Prostate gland (tissue), 2 donors: ENCODE results near the gene DCAF11. TPM values are rescaled to one million over a fixed set of nuclear protein-coding genes. Genes with fewer than 3 reads are reported as not detected.

Experiments
- DNase-seq: peaks from one replicate; pipeline ENCODE4 v3.0.0-alpha.2; 2019; ENCODE audit warnings: low spot score
- H3K27ac ChIP-seq, 2 donors: fragments of 200-600 bp; sonication (generic); 2 replicates each; pipeline ENCODE4 v1.5.1; 2017 to 2019
- H3K27me3 ChIP-seq: fragments of 200-600 bp; sonication (generic); replicated peaks from 2 replicates; pipeline ENCODE4 v1.5.1; 2019; ENCODE audit not compliant: insufficient read depth
- H3K36me3 ChIP-seq, 2 donors: fragments of 200-600 bp; sonication (generic); 1 replicate in 1 of 2; 2 replicates in 1 of 2; pipeline versions ENCODE4 v1.5.1 to v1.8.1; 2017 to 2019
- H3K4me1 ChIP-seq: fragments of 200-600 bp; sonication (generic); replicated peaks from 2 replicates; pipeline ENCODE4 v1.5.1; 2019
- H3K4me3 ChIP-seq, 2 donors: fragments of 200-600 bp; sonication (generic); 2 replicates each; pipeline ENCODE4 v1.5.1; 2017 to 2019
- H3K9me3 ChIP-seq: fragments of 200-600 bp; sonication (generic); 2 replicates; pipeline ENCODE4 v1.5.1; 2017
- POLR2A ChIP-seq: fragments of 450-650 bp; IDR thresholded peaks from one replicate; pipeline ENCODE4 v1.6.1; 2016; ENCODE audit warnings: antibody characterized with exemption, mild to moderate bottlenecking
- POLR2AphosphoS5 ChIP-seq: sonication (generic); formaldehyde crosslinking; IDR thresholded peaks from one replicate; pipeline ENCODE4 v1.6.1; 2017; ENCODE audit warnings: antibody characterized with exemption
- WGBS: methylation state at CpG from one replicate; pipeline ENCODE4 v1.1.5; 2018; 5-methylcytosine and 5-hydroxymethylcytosine counted together
- intact Hi-C: fragments of 100-400 bp; cut with DNase I; formaldehyde crosslinking; loops from one replicate; pipeline ENCODE4 v1.14.2; 2022
- total RNA-seq, 2 donors: library from RNA; depleted of rRNA; stranded (reverse); fragments of >200 nt; gene quantifications; one replicate each; pipeline ENCODE4 v1.1.0, GENCODE V29; 2016
- TF ChIP-seq, protein P1 (sequence below), 4 experiments: fragments of 200-600 bp in 2 of 4; fragments of 450-650 bp in 2 of 4; sonication (generic) in 2 of 4; IDR thresholded peaks; 1 replicate in 3 of 4; 2 replicates in 1 of 4; pipeline ENCODE4 v1.5.1; 2016 to 2019; ENCODE audit warnings: antibody characterized with exemption in 4 of 4, mild to moderate bottlenecking in 2 of 4, moderate library complexity in 2 of 4

DCAF11 gene
- total RNA-seq, 2 donors from 2014 or later = 111 to 115 TPM

DNA sequence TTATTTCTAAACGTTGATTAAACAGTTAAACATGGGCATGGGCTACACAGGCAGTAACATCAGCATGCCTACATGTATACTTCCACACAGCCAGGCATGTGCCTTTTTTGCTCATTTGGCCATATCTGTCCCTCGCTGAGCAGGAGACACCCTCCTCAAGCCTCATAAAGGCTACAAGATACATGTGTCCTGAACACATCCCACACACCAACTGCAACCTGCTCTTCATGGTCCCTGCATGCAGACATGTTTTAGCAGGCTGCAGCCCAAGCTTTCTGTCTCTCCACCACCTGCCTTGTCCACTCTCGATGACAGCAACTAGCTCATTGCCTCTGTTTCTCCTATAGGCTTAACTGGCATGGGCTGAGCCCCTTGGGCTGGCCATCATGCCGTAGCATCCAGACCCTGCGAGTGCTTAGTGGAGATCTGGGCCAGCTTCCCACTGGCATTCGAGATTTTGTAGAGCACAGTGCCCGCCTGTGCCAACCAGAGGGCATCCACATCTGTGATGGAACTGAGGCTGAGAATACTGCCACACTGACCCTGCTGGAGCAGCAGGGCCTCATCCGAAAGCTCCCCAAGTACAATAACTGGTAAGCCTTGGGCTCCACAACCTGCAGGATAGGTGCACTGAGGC lies 17.9 kb upstream of the DCAF11 start:
- 95% methylated on average over 8 of the region's 8 CpGs for WGBS
- intact Hi-C loops = no loop called here
- TF ChIP-seq, protein P1, sequence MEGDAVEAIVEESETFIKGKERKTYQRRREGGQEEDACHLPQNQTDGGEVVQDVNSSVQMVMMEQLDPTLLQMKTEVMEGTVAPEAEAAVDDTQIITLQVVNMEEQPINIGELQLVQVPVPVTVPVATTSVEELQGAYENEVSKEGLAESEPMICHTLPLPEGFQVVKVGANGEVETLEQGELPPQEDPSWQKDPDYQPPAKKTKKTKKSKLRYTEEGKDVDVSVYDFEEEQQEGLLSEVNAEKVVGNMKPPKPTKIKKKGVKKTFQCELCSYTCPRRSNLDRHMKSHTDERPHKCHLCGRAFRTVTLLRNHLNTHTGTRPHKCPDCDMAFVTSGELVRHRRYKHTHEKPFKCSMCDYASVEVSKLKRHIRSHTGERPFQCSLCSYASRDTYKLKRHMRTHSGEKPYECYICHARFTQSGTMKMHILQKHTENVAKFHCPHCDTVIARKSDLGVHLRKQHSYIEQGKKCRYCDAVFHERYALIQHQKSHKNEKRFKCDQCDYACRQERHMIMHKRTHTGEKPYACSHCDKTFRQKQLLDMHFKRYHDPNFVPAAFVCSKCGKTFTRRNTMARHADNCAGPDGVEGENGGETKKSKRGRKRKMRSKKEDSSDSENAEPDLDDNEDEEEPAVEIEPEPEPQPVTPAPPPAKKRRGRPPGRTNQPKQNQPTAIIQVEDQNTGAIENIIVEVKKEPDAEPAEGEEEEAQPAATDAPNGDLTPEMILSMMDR (IDR thresholded peaks at IDR 0.05) = no peak
- TF ChIP-seq POLR2A (no peak), POLR2AphosphoS5 (no peak)
- no peaks in the 10 kb centered on the region for H3K27me3 ChIP-seq
- H3K9me3 ChIP-seq = no peaks in the 10 kb centered on the region
- H3K27ac ChIP-seq = no peak overlapping the region
- no peak for DNase-seq
- no peaks in the 10 kb centered on the region for H3K4me1 ChIP-seq
- H3K4me3 ChIP-seq = no peak overlapping the region
- H3K36me3 ChIP-seq = no peaks in the 10 kb centered on the region

DNA sequence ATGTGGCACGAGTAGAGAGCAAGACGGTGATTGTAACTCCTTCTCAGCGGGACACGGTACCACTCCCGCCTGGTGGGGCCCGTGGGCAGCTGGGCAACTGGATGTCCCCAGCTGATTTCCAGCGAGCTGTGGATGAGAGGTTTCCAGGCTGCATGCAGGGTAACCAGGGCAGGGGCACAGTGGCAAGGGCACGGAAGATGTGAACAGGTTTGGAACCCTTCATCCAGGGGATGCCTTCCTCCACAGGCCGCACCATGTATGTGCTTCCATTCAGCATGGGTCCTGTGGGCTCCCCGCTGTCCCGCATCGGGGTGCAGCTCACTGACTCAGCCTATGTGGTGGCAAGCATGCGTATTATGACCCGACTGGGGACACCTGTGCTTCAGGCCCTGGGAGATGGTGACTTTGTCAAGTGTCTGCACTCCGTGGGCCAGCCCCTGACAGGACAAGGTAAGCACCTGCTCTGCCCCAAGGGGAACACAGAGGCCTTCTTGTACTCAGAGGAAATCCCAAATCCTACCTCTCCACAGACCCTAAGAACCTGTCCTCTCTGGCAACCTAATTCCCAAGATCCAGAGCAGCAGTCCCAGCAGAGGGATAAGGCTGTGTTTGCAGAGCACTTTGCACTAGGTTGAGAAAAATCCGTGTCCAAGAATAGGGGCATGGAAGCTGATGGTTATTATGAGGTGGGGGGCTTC lies 16.2 kb upstream of the DCAF11 start:
- Histone ChIP-seq H3K27me3 (no peaks in the 10 kb centered on the region), H3K36me3 (no peaks in the 10 kb centered on the region), H3K9me3 (no peaks in the 10 kb centered on the region), H3K4me1 (no peaks in the 10 kb centered on the region), H3K4me3 (no peak overlapping the region), H3K27ac (no peak overlapping the region)
- TF ChIP-seq, protein P1 (IDR thresholded peaks at IDR 0.05) = no peak
- no peak for TF ChIP-seq POLR2AphosphoS5
- TF ChIP-seq POLR2A = no peak
- intact Hi-C loops = no loop called here
- 96% methylated on average over 15 of the region's 16 CpGs for WGBS
- no peak for DNase-seq

DNA sequence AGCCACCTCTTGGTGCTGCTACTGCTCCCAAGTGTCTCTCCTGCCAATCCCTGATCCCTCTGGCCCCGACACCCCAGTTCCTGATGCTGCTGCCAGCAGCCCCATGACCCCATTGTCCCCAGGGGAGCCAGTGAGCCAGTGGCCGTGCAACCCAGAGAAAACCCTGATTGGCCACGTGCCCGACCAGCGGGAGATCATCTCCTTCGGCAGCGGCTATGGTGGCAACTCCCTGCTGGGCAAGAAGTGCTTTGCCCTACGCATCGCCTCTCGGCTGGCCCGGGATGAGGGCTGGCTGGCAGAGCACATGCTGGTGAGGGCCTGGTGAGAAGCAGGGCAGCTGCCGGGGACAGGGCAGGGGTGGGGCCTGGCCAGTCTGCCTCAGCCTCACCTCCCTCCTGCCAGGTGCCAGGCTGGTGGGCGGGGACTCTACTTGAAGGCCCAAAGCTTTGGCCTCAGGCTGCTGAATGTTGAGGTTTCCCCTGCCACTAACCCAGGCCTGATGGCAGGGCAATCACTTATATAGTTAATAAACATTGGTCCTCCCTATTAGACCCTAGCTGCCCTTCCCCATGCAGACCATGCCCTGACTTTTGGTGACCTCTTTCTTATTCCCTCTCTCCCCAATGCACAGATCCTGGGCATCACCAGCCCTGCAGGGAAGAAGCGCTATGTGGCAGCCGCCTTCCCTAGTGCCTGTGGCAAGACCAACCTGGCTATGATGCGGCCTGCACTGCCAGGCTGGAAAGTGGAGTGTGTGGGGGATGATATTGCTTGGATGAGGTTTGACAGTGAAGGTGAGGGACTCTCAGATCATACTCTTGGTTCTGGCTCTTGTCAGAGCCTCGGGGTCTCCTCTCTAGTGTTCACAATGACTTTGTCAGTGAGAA lies 15.4 kb upstream of the DCAF11 start:
- H3K4me3 ChIP-seq = no peak overlapping the region
- H3K9me3 ChIP-seq = no peaks in the 10 kb centered on the region
- H3K27me3 ChIP-seq = no peaks in the 10 kb centered on the region
- no peak overlapping the region for H3K27ac ChIP-seq
- WGBS = 91% methylated on average over 17 of the region's 17 CpGs
- H3K4me1 ChIP-seq = no peaks in the 10 kb centered on the region
- DNase-seq = no peak
- intact Hi-C loops = no loop called here
- H3K36me3 ChIP-seq = no peaks in the 10 kb centered on the region
- TF ChIP-seq POLR2AphosphoS5 = no peak
- TF ChIP-seq, protein P1 (IDR thresholded peaks at IDR 0.05) = no peak
- TF ChIP-seq POLR2A = no peak

DNA sequence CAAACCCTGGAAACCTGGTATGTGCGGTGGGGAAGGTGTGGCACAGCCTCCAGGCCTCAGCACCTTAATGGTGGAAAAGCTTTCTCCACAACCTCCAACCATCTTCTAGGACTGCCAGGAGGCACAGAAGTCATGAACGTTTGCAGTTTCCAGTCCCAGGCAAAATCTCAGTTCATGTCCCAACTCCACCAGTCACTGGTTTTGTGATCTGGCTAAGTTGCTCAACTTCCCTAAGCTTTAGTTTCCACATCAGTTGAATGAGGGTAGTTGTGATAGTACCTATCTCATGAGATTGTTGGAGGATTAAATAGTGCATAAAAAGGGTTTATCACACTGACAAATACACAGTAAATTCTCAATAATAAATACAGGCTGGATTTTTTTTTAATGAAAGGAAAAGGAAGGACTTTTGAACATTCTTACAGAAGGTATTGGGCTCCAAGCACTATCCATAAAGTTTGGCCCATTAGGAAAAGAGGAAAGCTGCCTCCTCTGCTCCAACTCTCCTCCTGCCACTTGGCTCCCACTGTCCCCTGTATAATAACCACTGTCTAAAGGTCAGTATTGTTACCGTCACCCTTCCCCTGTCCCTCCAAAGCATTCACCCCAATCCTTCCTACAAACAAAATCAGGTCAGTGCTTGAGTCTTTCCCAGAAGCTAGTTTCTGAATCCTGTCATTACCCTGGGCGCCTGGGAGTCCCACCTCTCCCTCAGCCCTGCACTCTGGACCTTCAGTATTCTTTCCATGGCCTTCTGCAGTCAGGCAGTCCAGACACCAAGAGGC lies 14.2 kb upstream of the DCAF11 start:
- Histone ChIP-seq H3K4me3 (no peak overlapping the region), H3K27ac (no peak overlapping the region), H3K27me3 (no peaks in the 10 kb centered on the region), H3K4me1 (no peaks in the 10 kb centered on the region), H3K9me3 (no peaks in the 10 kb centered on the region), H3K36me3 (no peaks in the 10 kb centered on the region)
- intact Hi-C loops = no loop called here
- TF ChIP-seq, protein P1 (IDR thresholded peaks at IDR 0.05) = no peak
- TF ChIP-seq POLR2A = no peak
- TF ChIP-seq POLR2AphosphoS5 = no peak
- DNase-seq = no peak
- 81% methylated on average over 4 of the region's 4 CpGs for WGBS
